SK-N-SH (cell line): ENCODE measurements around the gene IMPA2. TPM values are rescaled to one million over a fixed set of nuclear protein-coding genes. Genes with fewer than 3 reads are reported as not detected.

Experiments used
- CTCF ChIA-PET: fragments of 300-600, 350-600 bp; formaldehyde crosslinking; extraction: SDS; loops from one replicate; lab custom pipeline; 2021; lab: Yijun Ruan, JAX
- POLR2A ChIA-PET: fragments of 350-600 bp; sonication (Branson Sonifier 250); formaldehyde crosslinking; extraction: SDS; loops from one replicate; lab custom pipeline; 2020; ENCODE audit warnings: antibody characterized with exemption, inconsistent platforms; lab: Yijun Ruan, JAX
- DNase-seq: peaks from one replicate; pipeline ENCODE4 v3.0.0; 2012
- H2AFZ ChIP-seq: fragments of 200-600 bp; sonication (generic); 2 replicates; pipeline ENCODE4 v1.8.1; 2016; ENCODE audit warnings: antibody characterized with exemption, mild to moderate bottlenecking, low read depth
- H3F3A ChIP-seq: fragments of 200-600 bp; sonication (generic); replicated peaks from 2 replicates; pipeline ENCODE3; 2016; ENCODE audit warnings: antibody characterized with exemption, mild to moderate bottlenecking; ENCODE audit not compliant: insufficient read depth
- H3K27ac ChIP-seq, 2 experiments: fragments of 200-500 bp in 1 of 2; fragments of 200-600 bp in 1 of 2; sonication (Bioruptor generic) in 1 of 2; sonication (generic), shearing (Covaris generic) in 1 of 2; 2 replicates each; pipeline versions ENCODE4 v1.5.1 to v1.6.1; 2014 to 2016; ENCODE audit warnings: low read depth in 2 of 2, inconsistent platforms in 1 of 2, low read length in 1 of 2, mild to moderate bottlenecking in 1 of 2, mixed read lengths in 1 of 2
- H3K27me3 ChIP-seq: fragments of 200-600 bp; sonication (generic), shearing (Covaris generic); 2 replicates; pipeline ENCODE4 v1.6.1; 2016; ENCODE audit warnings: mixed run types; ENCODE audit not compliant: insufficient read depth
- H3K36me3 ChIP-seq, 2 experiments: fragments of 200-500 bp in 1 of 2; fragments of 200-600 bp in 1 of 2; sonication (Bioruptor generic) in 1 of 2; sonication (generic) in 1 of 2; replicated peaks in 1 of 2; 2 replicates each; pipeline versions ENCODE3 to v1.5.1; 2014 to 2016; ENCODE audit warnings: low read length in 1 of 2, mild to moderate bottlenecking in 1 of 2; ENCODE audit not compliant: insufficient read depth in 2 of 2, control insufficient read depth in 1 of 2
- H3K4me1 ChIP-seq, 2 experiments: fragments of 200-500 bp in 1 of 2; fragments of 200-600 bp in 1 of 2; sonication (Bioruptor generic) in 1 of 2; sonication (generic), shearing (Covaris generic) in 1 of 2; 2 replicates each; pipeline versions ENCODE4 v1.5.1 to v1.6.1; 2014 to 2016; ENCODE audit warnings: low read depth in 1 of 2, low read length in 1 of 2, mixed run types in 1 of 2; ENCODE audit not compliant: insufficient read depth in 2 of 2, control insufficient read depth in 1 of 2
- H3K4me2 ChIP-seq: fragments of 200-600 bp; sonication (generic), shearing (Covaris generic); 2 replicates; pipeline ENCODE4 v1.6.1; 2017; ENCODE audit warnings: mixed run types
- H3K4me3 ChIP-seq, 2 experiments: fragments of 200-500 bp in 1 of 2; fragments of 200-600 bp in 1 of 2; sonication (Bioruptor generic) in 1 of 2; sonication (generic), shearing (Covaris generic) in 1 of 2; 2 replicates each; pipeline versions ENCODE4 v1.5.1 to v1.8.1; 2014 to 2016; ENCODE audit warnings: low read depth in 2 of 2, inconsistent platforms in 1 of 2, low read length in 1 of 2, mild to moderate bottlenecking in 1 of 2, mixed read lengths in 1 of 2, moderate library complexity in 1 of 2
- H3K79me2 ChIP-seq: fragments of 200-600 bp; sonication (generic); 2 replicates; pipeline ENCODE4 v1.8.1; 2017; ENCODE audit warnings: mild to moderate bottlenecking; ENCODE audit not compliant: insufficient read depth
- H3K9ac ChIP-seq: fragments of 200-600 bp; sonication (generic); 2 replicates; pipeline ENCODE4 v1.6.1; 2017; ENCODE audit warnings: mixed run types
- H3K9me2 ChIP-seq: fragments of 200-600 bp; sonication (generic); 2 replicates; pipeline ENCODE4 v1.6.1; 2017; ENCODE audit warnings: mixed run types
- H3K9me3 ChIP-seq: fragments of 200-600 bp; sonication (generic); 2 replicates; pipeline ENCODE4 v1.6.1; 2017; ENCODE audit warnings: mixed run types, mild to moderate bottlenecking, moderate library complexity
- H4K20me1 ChIP-seq: fragments of 200-600 bp; sonication (generic); 2 replicates; pipeline ENCODE4 v1.6.1; 2017; ENCODE audit warnings: mild to moderate bottlenecking, mixed run types; ENCODE audit not compliant: insufficient read depth
- CTCF ChIP-seq: fragments of 200-600 bp; sonication (generic); IDR thresholded peaks from 2 replicates; pipeline ENCODE4 v1.6.1; 2017; ENCODE audit warnings: antibody characterized with exemption, mild to moderate bottlenecking, moderate library complexity
- EZH2phosphoT487 ChIP-seq: fragments of 200-600 bp; sonication (generic); IDR thresholded peaks from 2 replicates; pipeline ENCODE4 v1.6.1; 2017; ENCODE audit warnings: low read depth, mixed run types, mild to moderate bottlenecking, antibody characterized with exemption, moderate library complexity, borderline replicate concordance
- FOSL2 ChIP-seq: IDR thresholded peaks from 2 replicates; pipeline ENCODE4 v1.4.0; 2012; ENCODE audit warnings: low read depth, mild to moderate bottlenecking, moderate library complexity, borderline replicate concordance
- FOXM1 ChIP-seq: IDR thresholded peaks from 2 replicates; pipeline ENCODE4 v1.4.0; 2012; ENCODE audit warnings: low read depth, mild to moderate bottlenecking
- GABPA ChIP-seq: IDR thresholded peaks from 2 replicates; pipeline ENCODE4 v1.4.0; 2012; ENCODE audit warnings: low read depth, mild to moderate bottlenecking
- GATA2 ChIP-seq: sonication (generic); formaldehyde crosslinking; IDR thresholded peaks from 2 replicates; pipeline ENCODE4 v1.5.0; 2020; ENCODE audit warnings: mild to moderate bottlenecking, missing genetic modification reagents
- IRF3 ChIP-seq: fragments of 150-350 bp; IDR thresholded peaks from 2 replicates; pipeline ENCODE4 v1.6.1; 2016; ENCODE audit warnings: mild to moderate bottlenecking, low read depth, low read length
- JUND ChIP-seq: IDR thresholded peaks from 2 replicates; pipeline ENCODE4 v1.4.0; 2012
- MAX ChIP-seq: IDR thresholded peaks from 2 replicates; pipeline ENCODE4 v1.4.0; 2012; ENCODE audit warnings: low read depth
- MXI1 ChIP-seq: IDR thresholded peaks from 2 replicates; pipeline ENCODE4 v1.6.1; 2012; ENCODE audit warnings: mild to moderate bottlenecking, low read depth, low read length, improper control_type of control experiment
- NFIC ChIP-seq: IDR thresholded peaks from 2 replicates; pipeline ENCODE4 v1.4.0; 2012; ENCODE audit warnings: borderline replicate concordance
- NRF1 ChIP-seq: IDR thresholded peaks from 2 replicates; pipeline ENCODE4 v1.6.1; 2012; ENCODE audit warnings: low read depth, mild to moderate bottlenecking, low read length
- REST ChIP-seq: IDR thresholded peaks from 2 replicates; pipeline ENCODE4 v1.6.1; 2012; ENCODE audit warnings: mild to moderate bottlenecking, low read depth, low read length, moderate library complexity
- RFX5 ChIP-seq: IDR thresholded peaks from 2 replicates; pipeline ENCODE4 v1.6.1; 2012; ENCODE audit warnings: mild to moderate bottlenecking, improper control_type of control experiment, low read length
- RXRA ChIP-seq: IDR thresholded peaks from 2 replicates; pipeline ENCODE4 v1.4.0; 2012; ENCODE audit warnings: low read depth, mild to moderate bottlenecking, borderline replicate concordance
- SMC3 ChIP-seq: IDR thresholded peaks from 2 replicates; pipeline ENCODE4 v1.6.1; 2012; ENCODE audit warnings: low read depth, low read length, improper control_type of control experiment
- USF2 ChIP-seq: fragments of 150-350 bp; IDR thresholded peaks from 2 replicates; pipeline ENCODE4 v1.6.1; 2017; ENCODE audit warnings: antibody characterized with exemption, low read length, low read depth, borderline replicate concordance
- YY1 ChIP-seq: IDR thresholded peaks from 2 replicates; pipeline ENCODE4 v1.4.0; 2012; ENCODE audit warnings: low read depth, mild to moderate bottlenecking
- WGBS: methylation state at CpG from one replicate; pipeline ENCODE4 v1.1.6; 2017; ENCODE audit warnings: low lambda C conversion rate; 5-methylcytosine and 5-hydroxymethylcytosine counted together
- polyA plus RNA-seq, 3 experiments: library from polyadenylated mRNA; depleted of rRNA; stranded (reverse); fragments of >200 nt; gene quantifications; 2 replicates each; pipeline ENCODE4 v1.2.3, GENCODE V29; 2012

IMPA2 gene
- polyA plus RNA-seq, 1 of the 3 experiments (the other 2 are of a cell fraction) = 0.18 TPM

- no peaks in the 10 kb centered on the region for H3K9me3 ChIP-seq
- WGBS = 29% methylated on average over 1 of the region's 1 CpG
These were observed 22.6 kb downstream of the IMPA2 start for GRCh38 chr18:12003894-12004293.

GRCh38 chr18:12005538-12006487 is 24.5 kb downstream of the IMPA2 start:
- Histone ChIP-seq H3K27me3 (peaks cover 73% of the 10 kb centered on the region), H3K27ac (no peak overlapping the region), H3K79me2 (no peaks in the 10 kb centered on the region), H3F3A (no peaks in the 10 kb centered on the region), H2AFZ (no peak overlapping the region), H3K4me2 (no peak overlapping the region), H4K20me1 (no peaks in the 10 kb centered on the region), H3K9me2 (no peaks in the 10 kb centered on the region), H3K9me3 (no peaks in the 10 kb centered on the region), H3K9ac (no peak overlapping the region), H3K4me3 (no peak overlapping the region), H3K4me1 (no peaks in the 10 kb centered on the region), H3K36me3 (no peaks in the 10 kb centered on the region)
- POLR2A ChIA-PET = no interaction called here
- CTCF ChIA-PET = interaction anchor here (1.4 to 2.5 kb wide), 2 partner anchors 10 to 32 kb away, joined by 5 to 18 read pairs; no protein-coding TSS in a partner anchor
- 12% methylated on average over 12 of the region's 15 CpGs for WGBS
- DNase-seq = no peak
- TF ChIP-seq FOXM1 = no peak
- no peak for TF ChIP-seq RXRA
- no peak for TF ChIP-seq MXI1
- no peak for TF ChIP-seq GABPA
- TF ChIP-seq EZH2phosphoT487 = no peak
- TF ChIP-seq SMC3 = no peak
- no peak for TF ChIP-seq CTCF
- TF ChIP-seq NFIC = no peak
- no peak for TF ChIP-seq MAX
- no peak for TF ChIP-seq NRF1
- no peak for TF ChIP-seq USF2
- TF ChIP-seq GATA2 (CRISPR knock-in tag) = no peak
- TF ChIP-seq JUND = no peak
- no peak for TF ChIP-seq FOSL2
- TF ChIP-seq REST = no peak
- no peak for TF ChIP-seq IRF3
- no peak for TF ChIP-seq YY1
- TF ChIP-seq RFX5 = no peak

More at GRCh38 chr18:12003894-12004293, 22.6 kb downstream of the IMPA2 start:
- Histone ChIP-seq H3K36me3 (no peaks in the 10 kb centered on the region), H4K20me1 (no peaks in the 10 kb centered on the region), H3K4me2 (no peak overlapping the region), H3K9ac (no peak overlapping the region), H3K27me3 (peaks cover 79% of the 10 kb centered on the region), H3F3A (no peaks in the 10 kb centered on the region), H3K79me2 (no peaks in the 10 kb centered on the region), H3K9me2 (no peaks in the 10 kb centered on the region), H3K4me1 (no peaks in the 10 kb centered on the region), H2AFZ (no peak overlapping the region), H3K27ac (no peak overlapping the region), H3K4me3 (no peak overlapping the region)
- TF ChIP-seq FOSL2 = no peak
- ChIA-PET CTCF (interaction anchor here (1.1 to 1.7 kb wide), 2 partner anchors 35 to 66 kb away, joined by 3 to 5 read pairs; no protein-coding TSS in a partner anchor), POLR2A (interaction anchor here (0.6 kb wide), 1 partner anchor 722 kb away, joined by 3 read pairs; no protein-coding TSS in a partner anchor)
- no peak for DNase-seq
